ENCODE data around the gene YWHAQ. TPM values are rescaled to one million over a fixed set of nuclear protein-coding genes. Genes with fewer than 3 reads are reported as not detected.

Gene YWHAQ
- total RNA-seq, 6 experiments from 2014 or later, result 70.4 to 105 (median 84.2) TPM

DNA sequence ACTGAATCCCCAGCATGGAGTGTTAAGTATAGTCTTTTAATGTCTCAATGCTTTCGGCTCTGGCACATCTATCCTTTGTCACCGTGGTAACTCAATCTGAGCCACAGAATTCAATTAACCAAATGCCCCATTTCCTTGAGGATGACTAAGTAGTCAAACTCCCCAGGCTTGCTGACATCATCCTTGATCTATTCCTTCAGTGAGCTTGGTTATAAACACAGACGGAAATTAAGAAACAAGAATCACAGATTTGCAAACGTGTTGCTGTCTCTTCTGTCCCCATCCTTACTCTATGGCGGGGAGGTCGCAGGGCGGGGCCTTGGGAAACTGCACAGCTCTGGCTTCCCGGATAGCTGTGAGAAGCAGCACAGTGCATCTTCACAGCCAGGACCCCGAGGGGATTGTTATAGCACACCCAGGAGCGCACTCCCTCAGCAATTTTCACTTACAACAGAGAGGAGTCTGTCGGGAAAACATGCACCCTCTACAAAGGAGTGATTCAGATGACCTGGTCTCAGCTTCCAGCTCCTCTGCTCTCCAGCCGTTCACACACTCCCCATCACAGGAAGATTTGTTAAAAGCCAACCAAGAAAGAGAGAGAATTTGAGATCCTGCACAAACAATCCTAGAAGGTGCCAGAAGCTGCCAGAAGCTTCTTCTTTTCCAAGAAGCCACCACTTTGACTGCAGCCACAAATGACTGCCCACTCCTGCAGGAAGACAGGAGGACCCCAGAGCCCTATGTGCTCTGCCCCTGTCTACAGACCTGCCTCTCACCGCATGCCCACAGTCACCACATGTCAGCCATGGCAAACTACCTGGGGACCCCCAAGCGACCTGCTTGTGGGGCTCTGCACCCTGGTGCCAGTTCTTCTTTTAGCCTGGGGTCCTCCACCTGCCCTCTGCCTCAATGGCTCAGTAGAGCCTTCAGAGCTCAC is 44.9 kb upstream of the YWHAQ start:
- Histone ChIP-seq H3K36me3 (no peaks in the 10 kb centered on the region), H3K27ac (no peak overlapping the region), H3K4me3 (no peak overlapping the region), H3K4me1 (no peaks in the 10 kb centered on the region), H3K9me3 (no peaks in the 10 kb centered on the region), H3K27me3 (no peaks in the 10 kb centered on the region)
- DNase-seq, result no peak
- intact Hi-C loops (cut with DNase I), result no loop called here
- TF ChIP-seq, protein P1, sequence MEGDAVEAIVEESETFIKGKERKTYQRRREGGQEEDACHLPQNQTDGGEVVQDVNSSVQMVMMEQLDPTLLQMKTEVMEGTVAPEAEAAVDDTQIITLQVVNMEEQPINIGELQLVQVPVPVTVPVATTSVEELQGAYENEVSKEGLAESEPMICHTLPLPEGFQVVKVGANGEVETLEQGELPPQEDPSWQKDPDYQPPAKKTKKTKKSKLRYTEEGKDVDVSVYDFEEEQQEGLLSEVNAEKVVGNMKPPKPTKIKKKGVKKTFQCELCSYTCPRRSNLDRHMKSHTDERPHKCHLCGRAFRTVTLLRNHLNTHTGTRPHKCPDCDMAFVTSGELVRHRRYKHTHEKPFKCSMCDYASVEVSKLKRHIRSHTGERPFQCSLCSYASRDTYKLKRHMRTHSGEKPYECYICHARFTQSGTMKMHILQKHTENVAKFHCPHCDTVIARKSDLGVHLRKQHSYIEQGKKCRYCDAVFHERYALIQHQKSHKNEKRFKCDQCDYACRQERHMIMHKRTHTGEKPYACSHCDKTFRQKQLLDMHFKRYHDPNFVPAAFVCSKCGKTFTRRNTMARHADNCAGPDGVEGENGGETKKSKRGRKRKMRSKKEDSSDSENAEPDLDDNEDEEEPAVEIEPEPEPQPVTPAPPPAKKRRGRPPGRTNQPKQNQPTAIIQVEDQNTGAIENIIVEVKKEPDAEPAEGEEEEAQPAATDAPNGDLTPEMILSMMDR (IDR thresholded peaks at IDR 0.05), result no peak
- no peak for TF ChIP-seq POLR2A (IDR thresholded peaks at IDR 0.05)
- 46% methylated on average over 7 of the region's 14 CpGs for WGBS (ENCODE audit: insufficient coverage, low coverage, low lambda C conversion rate, missing lambda C conversion rate)
- ATAC-seq, result no peak

DNA sequence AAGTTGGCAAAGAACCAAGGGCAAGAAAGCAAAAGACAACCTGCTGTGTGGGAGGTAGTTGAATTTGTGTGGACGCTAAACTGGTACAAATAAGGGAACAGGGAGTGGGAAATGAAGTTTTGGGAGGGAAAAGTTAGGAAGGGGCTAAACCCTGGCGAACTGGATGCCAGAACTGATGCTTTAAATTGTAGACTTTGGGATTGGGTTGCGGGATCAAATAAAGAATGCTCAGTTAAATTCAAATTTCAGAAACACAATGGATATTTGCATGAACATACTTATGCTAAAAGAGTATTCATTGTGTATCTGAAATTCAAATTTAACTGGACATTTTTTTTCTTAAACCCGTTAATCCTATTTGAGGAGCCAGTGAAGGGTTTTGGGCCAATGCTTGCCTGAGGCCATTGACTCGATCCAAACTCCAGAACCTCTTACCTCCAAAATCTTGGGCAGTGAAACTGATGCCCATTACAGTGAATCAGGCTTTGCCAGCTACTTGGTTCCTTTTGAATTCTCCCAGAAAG is 44.2 kb upstream of the YWHAQ start:
- ATAC-seq (no peak), DNase-seq (no peak)
- no peak overlapping the region for H3K4me3 ChIP-seq
- TF ChIP-seq, protein P1 (IDR thresholded peaks at IDR 0.05), result no peak
- no peak for TF ChIP-seq POLR2A (IDR thresholded peaks at IDR 0.05)
- H3K36me3 ChIP-seq, result no peaks in the 10 kb centered on the region
- no peak overlapping the region for H3K27ac ChIP-seq
- no peaks in the 10 kb centered on the region for H3K9me3 ChIP-seq
- intact Hi-C loops (cut with DNase I), result no loop called here
- no peaks in the 10 kb centered on the region for H3K4me1 ChIP-seq
- H3K27me3 ChIP-seq, result no peaks in the 10 kb centered on the region
- 74% methylated on average over 5 of the region's 5 CpGs for WGBS (ENCODE audit: insufficient coverage, low coverage, low lambda C conversion rate, missing lambda C conversion rate)

DNA sequence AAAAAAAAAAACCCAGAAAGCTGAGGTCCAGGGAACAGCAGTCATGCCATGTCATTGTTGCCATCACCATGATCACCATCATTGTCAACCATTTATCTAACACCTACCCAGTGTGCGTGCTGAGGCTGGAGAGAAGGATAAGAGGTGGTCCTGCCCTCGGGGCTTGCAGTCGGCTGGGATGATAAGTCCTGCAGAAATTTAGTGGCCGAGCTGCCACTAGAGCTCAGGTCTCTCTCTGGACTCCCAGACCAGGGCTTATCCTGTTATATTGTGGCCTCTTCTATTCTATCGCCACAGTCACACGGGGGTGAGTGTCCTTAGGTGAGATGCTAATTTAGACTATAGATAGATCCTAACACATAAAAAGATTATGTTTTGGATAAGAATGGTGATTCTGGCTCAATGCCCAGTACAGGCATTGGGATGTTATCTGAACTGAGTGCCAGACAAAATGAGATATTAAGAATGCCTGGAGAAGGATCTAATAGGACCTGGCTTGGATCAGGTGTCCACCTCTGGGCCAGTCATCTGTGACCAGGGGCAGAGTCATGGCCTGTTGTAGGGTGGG is 43.2 kb upstream of the YWHAQ start:
- 69% methylated on average over 5 of the region's 6 CpGs for WGBS (ENCODE audit: insufficient coverage, low coverage, low lambda C conversion rate, missing lambda C conversion rate)
- Histone ChIP-seq H3K36me3 (no peaks in the 10 kb centered on the region), H3K4me3 (no peak overlapping the region), H3K9me3 (no peaks in the 10 kb centered on the region), H3K27me3 (no peaks in the 10 kb centered on the region), H3K27ac (no peak overlapping the region), H3K4me1 (no peaks in the 10 kb centered on the region)
- DNase-seq (no peak), ATAC-seq (no peak)
- intact Hi-C loops (cut with DNase I), result no loop called here
- no peak for TF ChIP-seq POLR2A (IDR thresholded peaks at IDR 0.05)
- TF ChIP-seq, protein P1 (IDR thresholded peaks at IDR 0.05), result no peak

DNA sequence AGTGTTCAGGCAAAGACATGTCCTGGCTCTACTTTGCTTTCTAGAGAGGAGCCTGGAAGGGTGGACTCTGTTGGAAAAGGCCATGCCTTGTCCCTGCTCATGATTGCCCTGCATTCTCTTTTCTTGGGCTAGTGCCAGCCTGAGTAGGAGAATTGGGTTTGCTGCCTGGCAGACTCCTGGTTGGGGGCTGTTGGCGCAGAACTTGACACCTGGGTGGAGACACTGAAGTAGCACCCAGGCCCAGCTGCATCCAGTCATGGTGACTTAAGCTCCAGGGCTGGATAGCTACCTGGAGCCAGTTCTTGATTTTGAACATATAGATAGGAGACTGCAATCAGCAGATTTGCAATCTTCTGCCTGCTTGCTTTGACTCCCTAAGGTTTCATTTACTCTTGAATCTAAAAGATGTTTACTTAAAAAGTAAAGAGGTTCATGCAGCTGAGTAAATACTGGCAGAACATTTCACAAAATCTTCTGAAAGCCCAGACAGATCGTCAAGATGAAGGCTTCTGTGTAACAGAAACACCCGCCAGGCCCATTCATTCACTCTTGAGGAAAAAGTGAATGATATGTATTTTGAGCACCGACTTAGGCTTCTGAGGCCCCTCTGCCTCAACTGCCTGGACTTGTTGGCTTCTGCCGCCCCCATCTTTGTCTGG is 38.0 kb upstream of the YWHAQ start:
- DNase-seq, result no peak
- no peak for ATAC-seq
- no peaks in the 10 kb centered on the region for H3K4me1 ChIP-seq

More for the DNA sequence above, 38.0 kb upstream of the YWHAQ start:
- Histone ChIP-seq H3K27ac (no peak overlapping the region), H3K27me3 (no peaks in the 10 kb centered on the region), H3K4me3 (no peak overlapping the region), H3K36me3 (no peaks in the 10 kb centered on the region), H3K9me3 (no peaks in the 10 kb centered on the region)
- intact Hi-C loops (cut with DNase I), result no loop called here
- TF ChIP-seq, protein P1 (IDR thresholded peaks at IDR 0.05), result no peak
- no peak for TF ChIP-seq POLR2A (IDR thresholded peaks at IDR 0.05)
- WGBS (ENCODE audit: insufficient coverage, low coverage, low lambda C conversion rate, missing lambda C conversion rate), result 92% methylated on average over 3 of the region's 5 CpGs
